GM21717 (cell line): Measurements from ENCODE around the gene PLEKHM3.
A peak's percentile ranks its signal among the peaks of the same experiment; 100 is the strongest.
"Not testable (repeated sequence)": the region's sequence is repeated elsewhere in the genome, so short reads cannot be mapped to it uniquely, and the experiment has no call there.

Source experiments
- ATAC-seq: cut with Tn5 transposase; IDR thresholded peaks from one replicate; pipeline ENCODE4 v1.9.1; 2021; ENCODE audit warnings: mild to moderate bottlenecking, moderate library complexity; ENCODE audit not compliant: unreplicated experiment

Gene PLEKHM3

GRCh38 chr2:207831584-207832248, 193.6 kb downstream of the PLEKHM3 start:
- no peak for ATAC-seq

- no peak for ATAC-seq
Observed at GRCh38 chr2:207830778-207831438, 194.4 kb downstream of the PLEKHM3 start.

- no peak for ATAC-seq
Observed at GRCh38 chr2:207828361-207829057, 196.8 kb downstream of the PLEKHM3 start.

- ATAC-seq, result no peak
Observed at GRCh38 chr2:207825978-207826377, 199.3 kb downstream of the PLEKHM3 start.

- no peak for ATAC-seq
Observed at GRCh38 chr2:207825045-207825954, 200.0 kb downstream of the PLEKHM3 start.

GRCh38 chr2:207823865-207824264, 201.5 kb downstream of the PLEKHM3 start:
- no peak for ATAC-seq

GRCh38 chr2:207819839-207820784, 205.2 kb downstream of the PLEKHM3 start:
- ATAC-seq, result no peak

GRCh38 chr2:207819021-207819797, 206.1 kb downstream of the PLEKHM3 start:
- no peak for ATAC-seq

- ATAC-seq, result no peak
Observed at GRCh38 chr2:207816546-207816945, 208.8 kb downstream of the PLEKHM3 start.

- ATAC-seq, result no peak
Observed at GRCh38 chr2:207815254-207815653, 210.1 kb downstream of the PLEKHM3 start.

- ATAC-seq, result no peak
Observed at GRCh38 chr2:207813942-207814341, 211.4 kb downstream of the PLEKHM3 start.

GRCh38 chr2:207813221-207813916, 212.0 kb downstream of the PLEKHM3 start:
- ATAC-seq, result no peak

- ATAC-seq, result no peak
Observed at GRCh38 chr2:207812726-207813080, 212.6 kb downstream of the PLEKHM3 start.

- no peak for ATAC-seq
Observed at GRCh38 chr2:207812058-207812725, 213.1 kb downstream of the PLEKHM3 start.

- not testable (repeated sequence) for ATAC-seq
Observed at GRCh38 chr2:207811658-207812057, 213.7 kb downstream of the PLEKHM3 start.

GRCh38 chr2:207810200-207810788, 215.0 kb downstream of the PLEKHM3 start:
- ATAC-seq, result no peak

GRCh38 chr2:207808119-207808518, 217.2 kb downstream of the PLEKHM3 start:
- no peak for ATAC-seq

- ATAC-seq, result peak; percentile 62
Observed at GRCh38 chr2:207807516-207807915, 217.8 kb downstream of the PLEKHM3 start.
